AG09309 (cell line): ENCODE measurements around the gene SFXN5.

Experiments
- DNase-seq: peaks from one replicate; pipeline ENCODE4 v3.0.0-alpha.2; 2010; ENCODE audit warnings: low read depth
- H3K4me3 ChIP-seq: 2 replicates; pipeline ENCODE4 v1.5.1; 2011; ENCODE audit warnings: mild to moderate bottlenecking, low read depth, low read length, moderate library complexity; ENCODE audit not compliant: control insufficient read depth
- TF ChIP-seq, protein P1 (sequence below): IDR thresholded peaks from 2 replicates; pipeline ENCODE4 v1.5.1; 2011; ENCODE audit warnings: mild to moderate bottlenecking, low read depth, low read length, inconsistent platforms; ENCODE audit not compliant: insufficient read depth, control insufficient read depth; ENCODE audit errors: missing control alignments

The SFXN5 gene

GRCh38 chr2:73023497-73023896 lies 48.0 kb downstream of the SFXN5 start:
- TF ChIP-seq, protein P1, sequence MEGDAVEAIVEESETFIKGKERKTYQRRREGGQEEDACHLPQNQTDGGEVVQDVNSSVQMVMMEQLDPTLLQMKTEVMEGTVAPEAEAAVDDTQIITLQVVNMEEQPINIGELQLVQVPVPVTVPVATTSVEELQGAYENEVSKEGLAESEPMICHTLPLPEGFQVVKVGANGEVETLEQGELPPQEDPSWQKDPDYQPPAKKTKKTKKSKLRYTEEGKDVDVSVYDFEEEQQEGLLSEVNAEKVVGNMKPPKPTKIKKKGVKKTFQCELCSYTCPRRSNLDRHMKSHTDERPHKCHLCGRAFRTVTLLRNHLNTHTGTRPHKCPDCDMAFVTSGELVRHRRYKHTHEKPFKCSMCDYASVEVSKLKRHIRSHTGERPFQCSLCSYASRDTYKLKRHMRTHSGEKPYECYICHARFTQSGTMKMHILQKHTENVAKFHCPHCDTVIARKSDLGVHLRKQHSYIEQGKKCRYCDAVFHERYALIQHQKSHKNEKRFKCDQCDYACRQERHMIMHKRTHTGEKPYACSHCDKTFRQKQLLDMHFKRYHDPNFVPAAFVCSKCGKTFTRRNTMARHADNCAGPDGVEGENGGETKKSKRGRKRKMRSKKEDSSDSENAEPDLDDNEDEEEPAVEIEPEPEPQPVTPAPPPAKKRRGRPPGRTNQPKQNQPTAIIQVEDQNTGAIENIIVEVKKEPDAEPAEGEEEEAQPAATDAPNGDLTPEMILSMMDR, result no peak
- DNase-seq, result no peak
- no peak overlapping the region for H3K4me3 ChIP-seq

- DNase-seq, result no peak
- TF ChIP-seq, protein P1, result no peak
- no peak overlapping the region for H3K4me3 ChIP-seq
Observed at GRCh38 chr2:73022024-73022568, 49.4 kb downstream of the SFXN5 start.

DNA sequence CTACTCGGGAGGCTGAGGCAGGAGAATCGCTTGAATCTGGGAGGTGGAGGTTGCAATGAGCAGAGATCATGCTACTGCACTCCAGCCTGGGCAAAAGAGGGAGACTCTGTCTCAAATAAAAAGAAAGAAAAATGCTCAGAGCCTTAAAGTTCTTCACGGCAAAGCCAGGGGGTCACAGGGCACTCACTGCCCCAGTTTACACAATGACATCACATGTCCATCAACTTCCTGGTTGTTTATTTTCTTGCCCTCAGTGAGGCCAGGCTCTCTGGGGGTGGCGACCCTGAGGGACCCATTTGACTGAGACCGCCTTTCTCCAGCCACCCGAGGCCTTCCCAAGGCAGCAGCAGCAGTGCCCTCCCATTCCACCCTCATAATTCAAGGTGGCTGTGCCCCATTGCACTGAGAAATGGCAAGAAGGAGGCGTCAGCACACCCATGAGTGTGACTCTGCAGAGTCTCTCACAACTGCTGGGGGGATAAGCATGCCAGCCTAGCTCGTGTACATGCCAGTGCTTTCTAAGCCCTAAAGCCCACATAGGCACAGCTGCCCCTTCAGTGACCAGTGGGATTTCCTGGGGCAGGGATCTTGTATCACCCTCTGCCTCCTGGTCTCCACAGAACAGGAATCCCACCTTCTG lies 50.0 kb downstream of the SFXN5 start:
- TF ChIP-seq, protein P1, result no peak
- DNase-seq, result no peak
- no peak overlapping the region for H3K4me3 ChIP-seq

GRCh38 chr2:73020657-73021370 lies 50.7 kb downstream of the SFXN5 start:
- H3K4me3 ChIP-seq, result no peak overlapping the region
- DNase-seq, result peak; percentile 35
- TF ChIP-seq, protein P1, result no peak

DNA sequence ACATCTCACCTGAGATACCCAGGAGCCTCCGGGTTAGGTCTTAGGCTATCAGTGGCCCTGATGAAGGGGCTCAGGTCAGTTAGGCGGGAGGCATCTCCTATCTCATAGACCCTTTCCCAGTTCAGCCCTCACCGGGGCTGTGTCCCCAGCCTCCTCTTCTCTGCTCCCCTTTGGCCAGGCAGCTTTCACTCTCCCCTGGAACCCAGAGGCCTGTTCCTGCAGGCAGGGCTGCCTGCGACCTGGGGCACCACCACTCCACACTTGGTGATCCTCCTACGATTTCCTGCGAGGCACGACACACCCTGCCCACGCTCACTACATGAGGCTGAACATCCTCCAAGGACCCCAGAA lies 51.2 kb downstream of the SFXN5 start:
- TF ChIP-seq, protein P1, result no peak
- no peak for DNase-seq
- H3K4me3 ChIP-seq, result no peak overlapping the region

DNA sequence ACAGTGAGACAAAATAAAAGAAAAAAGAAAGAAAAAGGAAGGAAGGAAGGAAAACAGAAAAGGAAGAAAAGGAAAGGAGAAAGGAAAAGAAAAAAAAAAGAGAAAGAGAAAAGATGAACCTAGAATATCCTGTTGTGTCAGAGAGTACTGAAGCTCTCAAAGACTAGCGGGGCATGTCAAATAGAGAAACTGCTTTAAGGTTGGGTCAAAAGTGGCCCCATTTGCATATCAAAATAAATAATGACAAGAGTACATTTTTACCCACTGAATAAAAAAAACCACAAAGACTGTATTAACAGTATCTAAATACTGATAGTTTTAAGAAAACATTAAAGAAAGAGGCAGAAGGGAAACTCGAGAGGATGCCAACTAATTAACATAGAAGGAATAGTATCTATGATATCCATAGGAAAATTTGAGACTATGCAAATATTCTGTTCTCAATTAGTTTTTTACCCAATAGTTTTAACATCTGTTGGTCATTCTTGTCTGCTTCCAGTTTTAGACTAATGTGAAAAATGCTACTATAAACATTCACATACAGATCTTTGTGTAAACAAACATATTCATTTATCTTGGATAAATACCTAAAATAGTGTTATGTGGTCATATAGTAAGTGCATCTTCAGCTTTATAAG lies 53.2 kb downstream of the SFXN5 start:
- TF ChIP-seq, protein P1, result no peak
- no peak overlapping the region for H3K4me3 ChIP-seq
- DNase-seq, result no peak
